ENCODE data around the gene CGRRF1.

CGRRF1 gene

GRCh38 chr14:54537651-54538050 lies 27.9 kb downstream of the CGRRF1 start:
- Histone ChIP-seq H3K79me1 (ENCODE audit: low read length) (no peaks in the 10 kb centered on the region), H3K4me3 (ENCODE audit: low read depth, low read length) (no peak overlapping the region), H3K9me3 (ENCODE audit: insufficient read depth, low read depth, low read length) (no peaks in the 10 kb centered on the region), H3K23ac (ENCODE audit: low read length) (no peak overlapping the region), H2BK120ac (ENCODE audit: insufficient read depth, low read length, poor library complexity) (no peak overlapping the region), H3K4me2 (ENCODE audit: low read length) (no peak overlapping the region), H3K27ac (ENCODE audit: low read depth, low read length) (no peak overlapping the region), H3K4me1 (ENCODE audit: control insufficient read depth in 1 of 2, insufficient read depth in 2 of 2, low read length in 2 of 2) (no peaks in the 10 kb centered on the region), H4K12ac (ENCODE audit: low read depth, low read length) (no peak overlapping the region), H4K91ac (ENCODE audit: low read depth, low read length) (no peak overlapping the region), H2BK12ac (ENCODE audit: low read length) (no peak overlapping the region), H2AFZ (ENCODE audit: insufficient read depth, low read length, poor library complexity) (no peak overlapping the region), H3K4ac (ENCODE audit: low read depth, low read length) (no peak overlapping the region), H3K27me3 (ENCODE audit: insufficient read depth, low read length) (no peaks in the 10 kb centered on the region), H2AK5ac (ENCODE audit: low read length) (no peak overlapping the region), H4K8ac (ENCODE audit: low read depth, low read length) (no peak overlapping the region), H3K9ac (ENCODE audit: low read length) (no peak overlapping the region), H2BK5ac (ENCODE audit: low read depth, low read length, poor library complexity) (no peak overlapping the region), H3K79me2 (ENCODE audit: control insufficient read depth, insufficient read depth, low read length, poor library complexity) (no peaks in the 10 kb centered on the region), H3K36me3 (ENCODE audit: control insufficient read depth in 1 of 2, insufficient read depth in 2 of 2, low read length in 2 of 2) (peaks cover 0 to 2% of the 10 kb centered on the region in 2 experiments), H3K18ac (ENCODE audit: low read length) (no peak overlapping the region), H3K14ac (ENCODE audit: low read length) (no peak overlapping the region)
- no peak for DNase-seq
- WGBS (ENCODE audit: extremely low coverage, insufficient coverage, insufficient read length) = no CpG with 5 or more reads among the region's 2 CpGs

GRCh38 chr14:54538055-54538454 lies 28.3 kb downstream of the CGRRF1 start:
- Histone ChIP-seq H3K9me3 (ENCODE audit: insufficient read depth, low read depth, low read length) (no peaks in the 10 kb centered on the region), H3K18ac (ENCODE audit: low read length) (no peak overlapping the region), H2BK120ac (ENCODE audit: insufficient read depth, low read length, poor library complexity) (no peak overlapping the region), H4K8ac (ENCODE audit: low read depth, low read length) (no peak overlapping the region), H3K27me3 (ENCODE audit: insufficient read depth, low read length) (no peaks in the 10 kb centered on the region), H3K4me3 (ENCODE audit: low read depth, low read length) (no peak overlapping the region), H3K36me3 (ENCODE audit: control insufficient read depth in 1 of 2, insufficient read depth in 2 of 2, low read length in 2 of 2) (peaks cover 0 to 2% of the 10 kb centered on the region in 2 experiments), H3K14ac (ENCODE audit: low read length) (no peak overlapping the region), H3K4me1 (ENCODE audit: control insufficient read depth in 1 of 2, insufficient read depth in 2 of 2, low read length in 2 of 2) (no peaks in the 10 kb centered on the region), H3K23ac (ENCODE audit: low read length) (no peak overlapping the region), H2AK5ac (ENCODE audit: low read length) (no peak overlapping the region), H4K12ac (ENCODE audit: low read depth, low read length) (no peak overlapping the region), H3K4me2 (ENCODE audit: low read length) (no peak overlapping the region), H3K79me1 (ENCODE audit: low read length) (no peaks in the 10 kb centered on the region), H2BK5ac (ENCODE audit: low read depth, low read length, poor library complexity) (no peak overlapping the region), H2BK12ac (ENCODE audit: low read length) (no peak overlapping the region), H3K27ac (ENCODE audit: low read depth, low read length) (no peak overlapping the region), H3K79me2 (ENCODE audit: control insufficient read depth, insufficient read depth, low read length, poor library complexity) (no peaks in the 10 kb centered on the region), H3K4ac (ENCODE audit: low read depth, low read length) (no peak overlapping the region), H4K91ac (ENCODE audit: low read depth, low read length) (no peak overlapping the region), H3K9ac (ENCODE audit: low read length) (no peak overlapping the region), H2AFZ (ENCODE audit: insufficient read depth, low read length, poor library complexity) (no peak overlapping the region)
- no CpG with 5 or more reads among the region's 3 CpGs for WGBS (ENCODE audit: extremely low coverage, insufficient coverage, insufficient read length)
- DNase-seq = no peak

- no peak for DNase-seq
- H4K8ac ChIP-seq (ENCODE audit: low read depth, low read length) = no peak overlapping the region
- no peaks in the 10 kb centered on the region for H3K27me3 ChIP-seq (ENCODE audit: insufficient read depth, low read length)
- no peaks in the 10 kb centered on the region for H3K79me2 ChIP-seq (ENCODE audit: control insufficient read depth, insufficient read depth, low read length, poor library complexity)
- H2AFZ ChIP-seq (ENCODE audit: insufficient read depth, low read length, poor library complexity) = no peak overlapping the region
- no peak overlapping the region for H2BK120ac ChIP-seq (ENCODE audit: insufficient read depth, low read length, poor library complexity)
- H3K23ac ChIP-seq (ENCODE audit: low read length) = no peak overlapping the region
- H3K27ac ChIP-seq (ENCODE audit: low read depth, low read length) = no peak overlapping the region
- no peaks in the 10 kb centered on the region for H3K79me1 ChIP-seq (ENCODE audit: low read length)
- H4K12ac ChIP-seq (ENCODE audit: low read depth, low read length) = no peak overlapping the region
- no peak overlapping the region for H3K4ac ChIP-seq (ENCODE audit: low read depth, low read length)
- no peak overlapping the region for H3K14ac ChIP-seq (ENCODE audit: low read length)
- no peak overlapping the region for H3K18ac ChIP-seq (ENCODE audit: low read length)
- no peak overlapping the region for H2BK12ac ChIP-seq (ENCODE audit: low read length)
- H3K4me3 ChIP-seq (ENCODE audit: low read depth, low read length) = no peak overlapping the region
- H4K91ac ChIP-seq (ENCODE audit: low read depth, low read length) = no peak overlapping the region
- H3K36me3 ChIP-seq (ENCODE audit: control insufficient read depth in 1 of 2, insufficient read depth in 2 of 2, low read length in 2 of 2) = no peaks in the 10 kb centered on the region
- H3K4me2 ChIP-seq (ENCODE audit: low read length) = no peak overlapping the region
- no peaks in the 10 kb centered on the region for H3K9me3 ChIP-seq (ENCODE audit: insufficient read depth, low read depth, low read length)
- H3K9ac ChIP-seq (ENCODE audit: low read length) = no peak overlapping the region
- H2AK5ac ChIP-seq (ENCODE audit: low read length) = no peak overlapping the region
- no peak overlapping the region for H2BK5ac ChIP-seq (ENCODE audit: low read depth, low read length, poor library complexity)
- H3K4me1 ChIP-seq (ENCODE audit: control insufficient read depth in 1 of 2, insufficient read depth in 2 of 2, low read length in 2 of 2) = no peaks in the 10 kb centered on the region
- no CpG with 5 or more reads among the region's 3 CpGs for WGBS (ENCODE audit: extremely low coverage, insufficient coverage, insufficient read length)
Measured at GRCh38 chr14:54547583-54547982, 37.9 kb downstream of the CGRRF1 start.

- Histone ChIP-seq H3K18ac (ENCODE audit: low read length) (no peak overlapping the region), H3K14ac (ENCODE audit: low read length) (no peak overlapping the region), H4K8ac (ENCODE audit: low read depth, low read length) (no peak overlapping the region), H3K4me3 (ENCODE audit: low read depth, low read length) (no peak overlapping the region), H2AK5ac (ENCODE audit: low read length) (no peak overlapping the region), H3K9me3 (ENCODE audit: insufficient read depth, low read depth, low read length) (no peaks in the 10 kb centered on the region), H3K9ac (ENCODE audit: low read length) (no peak overlapping the region), H3K4me1 (ENCODE audit: control insufficient read depth in 1 of 2, insufficient read depth in 2 of 2, low read length in 2 of 2) (no peaks in the 10 kb centered on the region), H4K12ac (ENCODE audit: low read depth, low read length) (no peak overlapping the region), H3K27ac (ENCODE audit: low read depth, low read length) (no peak overlapping the region), H4K91ac (ENCODE audit: low read depth, low read length) (no peak overlapping the region), H3K4ac (ENCODE audit: low read depth, low read length) (no peak overlapping the region), H3K27me3 (ENCODE audit: insufficient read depth, low read length) (no peaks in the 10 kb centered on the region), H2BK12ac (ENCODE audit: low read length) (no peak overlapping the region), H2BK120ac (ENCODE audit: insufficient read depth, low read length, poor library complexity) (no peak overlapping the region), H2AFZ (ENCODE audit: insufficient read depth, low read length, poor library complexity) (no peak overlapping the region), H3K79me2 (ENCODE audit: control insufficient read depth, insufficient read depth, low read length, poor library complexity) (no peaks in the 10 kb centered on the region), H3K23ac (ENCODE audit: low read length) (no peak overlapping the region), H2BK5ac (ENCODE audit: low read depth, low read length, poor library complexity) (no peak overlapping the region), H3K79me1 (ENCODE audit: low read length) (no peaks in the 10 kb centered on the region), H3K4me2 (ENCODE audit: low read length) (no peak overlapping the region), H3K36me3 (ENCODE audit: control insufficient read depth in 1 of 2, insufficient read depth in 2 of 2, low read length in 2 of 2) (no peaks in the 10 kb centered on the region)
- DNase-seq = no peak
- WGBS (ENCODE audit: extremely low coverage, insufficient coverage, insufficient read length) = no CpG with 5 or more reads among the region's 5 CpGs
Measured at GRCh38 chr14:54548491-54548890, 38.8 kb downstream of the CGRRF1 start.
